DOHH2 (cell line): ENCODE results near the gene POLR1D.

Experiments used
- CTCF ChIP-seq: fragments of 200-600 bp; sonication (generic); IDR thresholded peaks from one replicate; pipeline ENCODE4 v1.5.1; 2014; ENCODE audit warnings: antibody characterized with exemption, mild to moderate bottlenecking, low read depth, low read length; ENCODE audit not compliant: poor library complexity, severe bottlenecking
- EZH2phosphoT487 ChIP-seq: fragments of 200-600 bp; sonication (generic); IDR thresholded peaks from 2 replicates; pipeline ENCODE4 v1.6.1; 2017; ENCODE audit warnings: borderline replicate concordance, mild to moderate bottlenecking, antibody characterized with exemption, low read length, moderate library complexity, mixed read lengths

- TF ChIP-seq CTCF, result no peak
- no peak for TF ChIP-seq EZH2phosphoT487
Measured at GRCh38 chr13:27622881-27623280, 1.2 kb downstream of the POLR1D start.
